HG03064 (cell line): Measurements from ENCODE around the gene DNAJC18.

Experiments
- ATAC-seq: cut with Tn5 transposase; IDR thresholded peaks from one replicate; pipeline ENCODE4 v1.9.1; 2021; ENCODE audit warnings: low read depth; ENCODE audit not compliant: unreplicated experiment

The DNAJC18 gene

GRCh38 chr5:139374909-139375308 is 64.4 kb downstream of the DNAJC18 start:
- no peak for ATAC-seq

- no peak for ATAC-seq
Measured at GRCh38 chr5:139371482-139372435, 67.6 kb downstream of the DNAJC18 start.

GRCh38 chr5:139369181-139369580 is 70.1 kb downstream of the DNAJC18 start:
- no peak for ATAC-seq

- no peak for ATAC-seq
Measured at GRCh38 chr5:139368613-139369012, 70.7 kb downstream of the DNAJC18 start.

GRCh38 chr5:139364466-139364865 is 74.9 kb downstream of the DNAJC18 start:
- no peak for ATAC-seq

- ATAC-seq: no peak
Measured at GRCh38 chr5:139363937-139364336, 75.4 kb downstream of the DNAJC18 start.

GRCh38 chr5:139361835-139362429 is 77.4 kb downstream of the DNAJC18 start:
- ATAC-seq: no peak

GRCh38 chr5:139360384-139360783 is 78.9 kb downstream of the DNAJC18 start:
- no peak for ATAC-seq
